Esophagus muscularis mucosa (tissue), 3 donors: ENCODE measurements around the gene RYR2.

Experiments
- CTCF ChIP-seq, 3 experiments: fragments of 200-600 bp in 2 of 3; fragments of 450-650 bp in 1 of 3; sonication (generic) in 2 of 3; IDR thresholded peaks; one replicate each; pipeline ENCODE4 v1.5.1; 2017 to 2019; ENCODE audit warnings: antibody characterized with exemption in 3 of 3, mild to moderate bottlenecking in 2 of 3, moderate library complexity in 1 of 3
- POLR2A ChIP-seq: fragments of 450-650 bp; IDR thresholded peaks from one replicate; pipeline ENCODE4 v1.6.1; 2017; ENCODE audit warnings: antibody characterized with exemption, moderate library complexity, mild to moderate bottlenecking, low read depth

GRCh38 chr1:237043846-237044636 is 2.1 kb downstream of the RYR2 start:
- TF ChIP-seq CTCF (IDR thresholded peaks at IDR 0.05) (no peak), POLR2A (no peak)
